ENCODE measurements around the gene FAM219A. TPM values are rescaled to one million over a fixed set of nuclear protein-coding genes. Genes with fewer than 3 reads are reported as not detected.

FAM219A gene
- total RNA-seq, 1 donor from 2014 or later: 2.6 TPM

- Histone ChIP-seq H3K27me3 (ENCODE audit: control insufficient read depth in 3 of 3, insufficient read depth in 3 of 3, low read length in 3 of 3) (no peaks in the 10 kb centered on the region), H3K9me3 (ENCODE audit: control insufficient read depth in 3 of 3, low read length in 3 of 3) (no peaks in the 10 kb centered on the region), H3K36me3 (ENCODE audit: control insufficient read depth in 3 of 3, insufficient read depth in 3 of 3, low read length in 3 of 3) (no peaks in the 10 kb centered on the region), H3K4me3 (ENCODE audit: low read length in 3 of 3) (no peak overlapping the region), H3K27ac (ENCODE audit: low read depth, low read length) (no peak overlapping the region), H3K4me1 (ENCODE audit: control insufficient read depth in 3 of 3, insufficient read depth in 3 of 3, low read length in 3 of 3) (peaks cover 0 to 7% (median 2%) of the 10 kb centered on the region in 3 donors), H3K9ac (ENCODE audit: low read depth in 1 of 3, low read length in 3 of 3) (no peak overlapping the region)
These were observed 43.0 kb upstream of the FAM219A start for GRCh38 chr9:34501372-34501771.

GRCh38 chr9:34500623-34501267, 42.4 kb upstream of the FAM219A start:
- Histone ChIP-seq H3K9me3 (ENCODE audit: control insufficient read depth in 3 of 3, low read length in 3 of 3) (no peaks in the 10 kb centered on the region), H3K4me3 (ENCODE audit: low read length in 3 of 3) (no peak overlapping the region), H3K9ac (ENCODE audit: low read depth in 1 of 3, low read length in 3 of 3) (no peak overlapping the region), H3K27ac (ENCODE audit: low read depth, low read length) (no peak overlapping the region), H3K4me1 (ENCODE audit: control insufficient read depth in 3 of 3, insufficient read depth in 3 of 3, low read length in 3 of 3) (peaks cover 0 to 7% (median 2%) of the 10 kb centered on the region in 3 donors), H3K27me3 (ENCODE audit: control insufficient read depth in 3 of 3, insufficient read depth in 3 of 3, low read length in 3 of 3) (no peaks in the 10 kb centered on the region), H3K36me3 (ENCODE audit: control insufficient read depth in 3 of 3, insufficient read depth in 3 of 3, low read length in 3 of 3) (no peaks in the 10 kb centered on the region)

GRCh38 chr9:34499076-34499475, 40.7 kb upstream of the FAM219A start:
- no peaks in the 10 kb centered on the region for H3K36me3 ChIP-seq (ENCODE audit: control insufficient read depth in 3 of 3, insufficient read depth in 3 of 3, low read length in 3 of 3)
- H3K27ac ChIP-seq (ENCODE audit: low read depth, low read length): no peak overlapping the region
- H3K4me3 ChIP-seq (ENCODE audit: low read length in 3 of 3): no peak overlapping the region
- no peak overlapping the region for H3K9ac ChIP-seq (ENCODE audit: low read depth in 1 of 3, low read length in 3 of 3)
- no peaks in the 10 kb centered on the region for H3K9me3 ChIP-seq (ENCODE audit: control insufficient read depth in 3 of 3, low read length in 3 of 3)
- H3K27me3 ChIP-seq (ENCODE audit: control insufficient read depth in 3 of 3, insufficient read depth in 3 of 3, low read length in 3 of 3): no peaks in the 10 kb centered on the region
- peaks cover 0 to 7% (median 2%) of the 10 kb centered on the region in 3 donors for H3K4me1 ChIP-seq (ENCODE audit: control insufficient read depth in 3 of 3, insufficient read depth in 3 of 3, low read length in 3 of 3)

GRCh38 chr9:34498553-34498952, 40.2 kb upstream of the FAM219A start:
- H3K9me3 ChIP-seq (ENCODE audit: control insufficient read depth in 3 of 3, low read length in 3 of 3): no peaks in the 10 kb centered on the region
- H3K9ac ChIP-seq (ENCODE audit: low read depth in 1 of 3, low read length in 3 of 3): no peak overlapping the region
- H3K36me3 ChIP-seq (ENCODE audit: control insufficient read depth in 3 of 3, insufficient read depth in 3 of 3, low read length in 3 of 3): no peaks in the 10 kb centered on the region
- H3K27me3 ChIP-seq (ENCODE audit: control insufficient read depth in 3 of 3, insufficient read depth in 3 of 3, low read length in 3 of 3): no peaks in the 10 kb centered on the region
- H3K4me1 ChIP-seq (ENCODE audit: control insufficient read depth in 3 of 3, insufficient read depth in 3 of 3, low read length in 3 of 3): peaks cover 0 to 7% (median 2%) of the 10 kb centered on the region in 3 donors
- no peak overlapping the region for H3K27ac ChIP-seq (ENCODE audit: low read depth, low read length)
- H3K4me3 ChIP-seq (ENCODE audit: low read length in 3 of 3): no peak overlapping the region

GRCh38 chr9:34496149-34496712, 37.9 kb upstream of the FAM219A start:
- Histone ChIP-seq H3K9me3 (ENCODE audit: control insufficient read depth in 3 of 3, low read length in 3 of 3) (no peaks in the 10 kb centered on the region), H3K9ac (ENCODE audit: low read depth in 1 of 3, low read length in 3 of 3) (no peak overlapping the region), H3K4me1 (ENCODE audit: control insufficient read depth in 3 of 3, insufficient read depth in 3 of 3, low read length in 3 of 3) (peaks cover 0 to 7% (median 2%) of the 10 kb centered on the region in 3 donors), H3K36me3 (ENCODE audit: control insufficient read depth in 3 of 3, insufficient read depth in 3 of 3, low read length in 3 of 3) (no peaks in the 10 kb centered on the region), H3K27ac (ENCODE audit: low read depth, low read length) (no peak overlapping the region), H3K4me3 (ENCODE audit: low read length in 3 of 3) (no peak overlapping the region), H3K27me3 (ENCODE audit: control insufficient read depth in 3 of 3, insufficient read depth in 3 of 3, low read length in 3 of 3) (peaks cover 0 to 4% (median 0%) of the 10 kb centered on the region in 3 donors)

GRCh38 chr9:34493972-34494535, 35.7 kb upstream of the FAM219A start:
- Histone ChIP-seq H3K4me1 (ENCODE audit: control insufficient read depth in 3 of 3, insufficient read depth in 3 of 3, low read length in 3 of 3) (peaks cover 0 to 7% (median 2%) of the 10 kb centered on the region in 3 donors), H3K9ac (ENCODE audit: low read depth in 1 of 3, low read length in 3 of 3) (no peak overlapping the region), H3K27ac (ENCODE audit: low read depth, low read length) (no peak overlapping the region)

GRCh38 chr9:34492051-34492450, 33.7 kb upstream of the FAM219A start:
- H3K4me1 ChIP-seq (ENCODE audit: control insufficient read depth in 3 of 3, insufficient read depth in 3 of 3, low read length in 3 of 3): peaks cover 0 to 2% (median 0%) of the 10 kb centered on the region in 3 donors
- no peak overlapping the region for H3K27ac ChIP-seq (ENCODE audit: low read depth, low read length)
- H3K9me3 ChIP-seq (ENCODE audit: control insufficient read depth in 3 of 3, low read length in 3 of 3): no peaks in the 10 kb centered on the region
- H3K9ac ChIP-seq (ENCODE audit: low read depth in 1 of 3, low read length in 3 of 3): no peak overlapping the region
- H3K27me3 ChIP-seq (ENCODE audit: control insufficient read depth in 3 of 3, insufficient read depth in 3 of 3, low read length in 3 of 3): peaks cover 0 to 6% (median 0%) of the 10 kb centered on the region in 3 donors
- H3K36me3 ChIP-seq (ENCODE audit: control insufficient read depth in 3 of 3, insufficient read depth in 3 of 3, low read length in 3 of 3): no peaks in the 10 kb centered on the region
- no peak overlapping the region for H3K4me3 ChIP-seq (ENCODE audit: low read length in 3 of 3)

More at GRCh38 chr9:34493972-34494535, 35.7 kb upstream of the FAM219A start:
- H3K36me3 ChIP-seq (ENCODE audit: control insufficient read depth in 3 of 3, insufficient read depth in 3 of 3, low read length in 3 of 3): no peaks in the 10 kb centered on the region
- no peaks in the 10 kb centered on the region for H3K9me3 ChIP-seq (ENCODE audit: control insufficient read depth in 3 of 3, low read length in 3 of 3)
- H3K27me3 ChIP-seq (ENCODE audit: control insufficient read depth in 3 of 3, insufficient read depth in 3 of 3, low read length in 3 of 3): peaks cover 0 to 4% (median 0%) of the 10 kb centered on the region in 3 donors
- no peak overlapping the region for H3K4me3 ChIP-seq (ENCODE audit: low read length in 3 of 3)

GRCh38 chr9:34491596-34491995, 33.2 kb upstream of the FAM219A start:
- H3K27me3 ChIP-seq (ENCODE audit: control insufficient read depth in 3 of 3, insufficient read depth in 3 of 3, low read length in 3 of 3): peaks cover 0 to 6% (median 0%) of the 10 kb centered on the region in 3 donors
- H3K9me3 ChIP-seq (ENCODE audit: control insufficient read depth in 3 of 3, low read length in 3 of 3): no peaks in the 10 kb centered on the region
- no peak overlapping the region for H3K4me3 ChIP-seq (ENCODE audit: low read length in 3 of 3)
- no peak overlapping the region for H3K27ac ChIP-seq (ENCODE audit: low read depth, low read length)
- H3K9ac ChIP-seq (ENCODE audit: low read depth in 1 of 3, low read length in 3 of 3): no peak overlapping the region
- H3K4me1 ChIP-seq (ENCODE audit: control insufficient read depth in 3 of 3, insufficient read depth in 3 of 3, low read length in 3 of 3): peaks cover 0 to 2% (median 0%) of the 10 kb centered on the region in 3 donors
- no peaks in the 10 kb centered on the region for H3K36me3 ChIP-seq (ENCODE audit: control insufficient read depth in 3 of 3, insufficient read depth in 3 of 3, low read length in 3 of 3)

- H3K9me3 ChIP-seq (ENCODE audit: control insufficient read depth in 3 of 3, low read length in 3 of 3): no peaks in the 10 kb centered on the region
- no peak overlapping the region for H3K27ac ChIP-seq (ENCODE audit: low read depth, low read length)
- peaks cover 0 to 2% (median 0%) of the 10 kb centered on the region in 3 donors for H3K4me1 ChIP-seq (ENCODE audit: control insufficient read depth in 3 of 3, insufficient read depth in 3 of 3, low read length in 3 of 3)
- no peaks in the 10 kb centered on the region for H3K36me3 ChIP-seq (ENCODE audit: control insufficient read depth in 3 of 3, insufficient read depth in 3 of 3, low read length in 3 of 3)
- H3K27me3 ChIP-seq (ENCODE audit: control insufficient read depth in 3 of 3, insufficient read depth in 3 of 3, low read length in 3 of 3): peaks cover 0 to 6% (median 0%) of the 10 kb centered on the region in 3 donors
- H3K4me3 ChIP-seq (ENCODE audit: low read length in 3 of 3): no peak overlapping the region
- H3K9ac ChIP-seq (ENCODE audit: low read depth in 1 of 3, low read length in 3 of 3): no peak overlapping the region
These were observed 32.4 kb upstream of the FAM219A start for GRCh38 chr9:34490760-34491159.

GRCh38 chr9:34490360-34490759, 32.0 kb upstream of the FAM219A start:
- H3K9me3 ChIP-seq (ENCODE audit: control insufficient read depth in 3 of 3, low read length in 3 of 3): no peaks in the 10 kb centered on the region
- no peaks in the 10 kb centered on the region for H3K36me3 ChIP-seq (ENCODE audit: control insufficient read depth in 3 of 3, insufficient read depth in 3 of 3, low read length in 3 of 3)
- H3K4me3 ChIP-seq (ENCODE audit: low read length in 3 of 3): no peak overlapping the region
- H3K27ac ChIP-seq (ENCODE audit: low read depth, low read length): no peak overlapping the region
- peaks cover 0 to 6% (median 0%) of the 10 kb centered on the region in 3 donors for H3K27me3 ChIP-seq (ENCODE audit: control insufficient read depth in 3 of 3, insufficient read depth in 3 of 3, low read length in 3 of 3)
- no peak overlapping the region for H3K9ac ChIP-seq (ENCODE audit: low read depth in 1 of 3, low read length in 3 of 3)
- H3K4me1 ChIP-seq (ENCODE audit: control insufficient read depth in 3 of 3, insufficient read depth in 3 of 3, low read length in 3 of 3): peaks cover 0 to 2% (median 0%) of the 10 kb centered on the region in 3 donors

All from skeletal muscle tissue (tissue), 4 donors.